Ishikawa (cell line): ENCODE results near the gene GPR62.

Source experiments
- CEBPB ChIP-seq: IDR thresholded peaks from 2 replicates; pipeline ENCODE4 v1.6.1; 2012
- EGR1 ChIP-seq: IDR thresholded peaks from 2 replicates; pipeline ENCODE4 v1.6.1; 2012
- EP300 ChIP-seq: IDR thresholded peaks from 2 replicates; pipeline ENCODE4 v1.6.1; 2012; ENCODE audit warnings: borderline replicate concordance
- FOXM1 ChIP-seq: IDR thresholded peaks from 2 replicates; pipeline ENCODE4 v1.6.1; 2012; ENCODE audit warnings: low read depth, borderline replicate concordance
- NFIC ChIP-seq: IDR thresholded peaks from 2 replicates; pipeline ENCODE4 v1.6.1; 2012
- RAD21 ChIP-seq: IDR thresholded peaks from 2 replicates; pipeline ENCODE4 v1.6.1; 2012; ENCODE audit warnings: low read depth
- TAF1 ChIP-seq: IDR thresholded peaks from 2 replicates; pipeline ENCODE4 v1.6.1; 2012; ENCODE audit warnings: low read depth, mild to moderate bottlenecking
- YY1 ChIP-seq: IDR thresholded peaks from 2 replicates; pipeline ENCODE4 v1.6.1; 2012; ENCODE audit warnings: low read depth
- ZBTB7A ChIP-seq: IDR thresholded peaks from 2 replicates; pipeline ENCODE4 v1.6.1; 2012; ENCODE audit warnings: low read depth
- TF ChIP-seq, protein P1 (sequence below): IDR thresholded peaks from 2 replicates; pipeline ENCODE4 v1.6.1; 2012
- TF ChIP-seq, protein P2 (sequence below): IDR thresholded peaks from 2 replicates; pipeline ENCODE4 v1.6.1; 2012; ENCODE audit warnings: low read depth, mild to moderate bottlenecking
- TF ChIP-seq, protein P3 (sequence below): IDR thresholded peaks from 2 replicates; pipeline ENCODE4 v1.6.1; 2012

DNA sequence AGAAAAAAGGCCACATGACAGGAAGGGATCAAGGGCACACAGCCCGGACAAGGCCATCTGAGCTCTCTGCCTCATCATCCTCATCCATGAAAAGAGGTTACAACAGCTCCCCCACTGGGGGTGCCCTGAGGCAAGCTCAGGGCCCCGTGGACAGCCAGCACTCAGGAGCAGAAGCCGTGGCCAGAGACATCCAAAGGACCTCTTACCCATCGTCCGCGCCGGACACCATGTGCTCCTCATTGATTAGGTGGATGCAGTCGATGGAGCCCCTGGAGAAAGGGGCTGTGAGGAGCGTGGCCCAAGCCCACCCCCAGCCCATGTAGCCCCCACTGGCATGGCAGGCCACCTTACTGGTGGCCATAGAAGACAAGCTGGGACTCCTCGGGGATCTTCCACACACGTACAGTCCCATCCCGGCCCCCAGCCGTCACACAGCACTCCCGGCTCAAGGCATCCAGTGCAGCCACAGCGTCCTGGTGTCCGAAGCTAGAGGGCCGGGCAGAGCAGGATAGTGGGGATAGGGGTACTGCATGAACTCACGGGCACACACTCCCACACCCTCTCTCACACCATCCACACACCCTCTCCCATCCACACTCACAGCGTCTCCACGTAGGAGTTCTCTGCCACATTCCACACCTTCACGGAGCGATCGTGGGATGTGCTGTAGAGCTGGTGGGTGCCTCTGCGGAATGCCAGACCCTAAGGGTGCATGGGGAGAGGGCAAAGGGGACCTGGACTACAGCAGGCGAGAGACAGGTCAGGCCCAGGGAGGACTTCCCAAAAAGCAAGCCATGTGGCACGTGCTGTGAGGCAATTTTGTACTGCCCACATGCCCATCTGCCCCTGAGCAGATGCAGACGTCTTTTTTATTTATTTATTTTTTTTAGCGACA, 19.9 kb upstream of the GPR62 start:
- TF ChIP-seq EGR1 (no peak), FOXM1 (no peak), CEBPB (no peak), EP300 (no peak), YY1 (no peak), TAF1 (no peak), NFIC (no peak), RAD21 (no peak), ZBTB7A (no peak)
- TF ChIP-seq, protein P1, sequence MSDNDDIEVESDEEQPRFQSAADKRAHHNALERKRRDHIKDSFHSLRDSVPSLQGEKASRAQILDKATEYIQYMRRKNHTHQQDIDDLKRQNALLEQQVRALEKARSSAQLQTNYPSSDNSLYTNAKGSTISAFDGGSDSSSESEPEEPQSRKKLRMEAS, result no peak
- TF ChIP-seq, protein P2, sequence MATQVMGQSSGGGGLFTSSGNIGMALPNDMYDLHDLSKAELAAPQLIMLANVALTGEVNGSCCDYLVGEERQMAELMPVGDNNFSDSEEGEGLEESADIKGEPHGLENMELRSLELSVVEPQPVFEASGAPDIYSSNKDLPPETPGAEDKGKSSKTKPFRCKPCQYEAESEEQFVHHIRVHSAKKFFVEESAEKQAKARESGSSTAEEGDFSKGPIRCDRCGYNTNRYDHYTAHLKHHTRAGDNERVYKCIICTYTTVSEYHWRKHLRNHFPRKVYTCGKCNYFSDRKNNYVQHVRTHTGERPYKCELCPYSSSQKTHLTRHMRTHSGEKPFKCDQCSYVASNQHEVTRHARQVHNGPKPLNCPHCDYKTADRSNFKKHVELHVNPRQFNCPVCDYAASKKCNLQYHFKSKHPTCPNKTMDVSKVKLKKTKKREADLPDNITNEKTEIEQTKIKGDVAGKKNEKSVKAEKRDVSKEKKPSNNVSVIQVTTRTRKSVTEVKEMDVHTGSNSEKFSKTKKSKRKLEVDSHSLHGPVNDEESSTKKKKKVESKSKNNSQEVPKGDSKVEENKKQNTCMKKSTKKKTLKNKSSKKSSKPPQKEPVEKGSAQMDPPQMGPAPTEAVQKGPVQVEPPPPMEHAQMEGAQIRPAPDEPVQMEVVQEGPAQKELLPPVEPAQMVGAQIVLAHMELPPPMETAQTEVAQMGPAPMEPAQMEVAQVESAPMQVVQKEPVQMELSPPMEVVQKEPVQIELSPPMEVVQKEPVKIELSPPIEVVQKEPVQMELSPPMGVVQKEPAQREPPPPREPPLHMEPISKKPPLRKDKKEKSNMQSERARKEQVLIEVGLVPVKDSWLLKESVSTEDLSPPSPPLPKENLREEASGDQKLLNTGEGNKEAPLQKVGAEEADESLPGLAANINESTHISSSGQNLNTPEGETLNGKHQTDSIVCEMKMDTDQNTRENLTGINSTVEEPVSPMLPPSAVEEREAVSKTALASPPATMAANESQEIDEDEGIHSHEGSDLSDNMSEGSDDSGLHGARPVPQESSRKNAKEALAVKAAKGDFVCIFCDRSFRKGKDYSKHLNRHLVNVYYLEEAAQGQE, result no peak
- TF ChIP-seq, protein P3, sequence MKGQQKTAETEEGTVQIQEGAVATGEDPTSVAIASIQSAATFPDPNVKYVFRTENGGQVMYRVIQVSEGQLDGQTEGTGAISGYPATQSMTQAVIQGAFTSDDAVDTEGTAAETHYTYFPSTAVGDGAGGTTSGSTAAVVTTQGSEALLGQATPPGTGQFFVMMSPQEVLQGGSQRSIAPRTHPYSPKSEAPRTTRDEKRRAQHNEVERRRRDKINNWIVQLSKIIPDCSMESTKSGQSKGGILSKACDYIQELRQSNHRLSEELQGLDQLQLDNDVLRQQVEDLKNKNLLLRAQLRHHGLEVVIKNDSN, result no peak
